Thyroid gland (tissue), 4 donors: ENCODE data around the gene RYR2. TPM values are rescaled to one million over a fixed set of nuclear protein-coding genes. Genes with fewer than 3 reads are reported as not detected.

ENCODE experiments used
- DNase-seq, 2 donors: peaks; one replicate each; pipeline ENCODE4 v3.0.0-alpha.2; 2019
- H3K27ac ChIP-seq, 3 donors: fragments of 200-600 bp; sonication (generic); 1 replicate in 2 of 3; 2 replicates in 1 of 3; pipeline ENCODE4 v1.5.1; 2016 to 2019; ENCODE audit warnings: mild to moderate bottlenecking in 1 of 3, moderate library complexity in 1 of 3
- H3K27me3 ChIP-seq: fragments of 200-600 bp; sonication (generic); one replicate; pipeline ENCODE4 v1.5.1; 2019
- H3K36me3 ChIP-seq, 2 donors: fragments of 200-600 bp; sonication (generic); one replicate each; pipeline ENCODE4 v1.5.1; 2016 to 2019
- H3K4me1 ChIP-seq, 2 donors: fragments of 200-600 bp; sonication (generic); one replicate each; pipeline ENCODE4 v1.5.1; 2017 to 2019
- H3K4me3 ChIP-seq, 3 donors: fragments of 200-600 bp; sonication (generic); replicated peaks in 1 of 3; 1 replicate in 2 of 3; 2 replicates in 1 of 3; pipeline ENCODE4 v1.5.1; 2016; ENCODE audit warnings: mild to moderate bottlenecking in 1 of 3
- H3K9me3 ChIP-seq: fragments of 200-600 bp; sonication (generic); one replicate; pipeline ENCODE4 v1.5.1; 2017
- CTCF ChIP-seq, 6 experiments: fragments of 200-600 bp in 3 of 6; fragments of 450-650 bp in 3 of 6; sonication (generic) in 3 of 6; IDR thresholded peaks; one replicate each; pipeline ENCODE4 v1.5.1; 2016 to 2019; ENCODE audit warnings: antibody characterized with exemption in 6 of 6, mild to moderate bottlenecking in 2 of 6, inconsistent platforms in 1 of 6, moderate library complexity in 1 of 6
- POLR2A ChIP-seq, 2 donors: fragments of 450-650 bp; IDR thresholded peaks; one replicate each; pipeline ENCODE4 v1.6.1; 2017; ENCODE audit warnings: antibody characterized with exemption in 2 of 2, mild to moderate bottlenecking in 2 of 2, moderate library complexity in 1 of 2
- WGBS, 2 donors: methylation state at CpG; one replicate each; pipeline ENCODE4 v1.1.5; 2017; 5-methylcytosine and 5-hydroxymethylcytosine counted together
- intact Hi-C: fragments of 100-400 bp; cut with DNase I; formaldehyde crosslinking; loops from one replicate; pipeline ENCODE4 v1.15.1; 2023
- total RNA-seq, 4 donors: library from RNA; depleted of rRNA; stranded (reverse); fragments of >200 nt; gene quantifications; one replicate each; pipeline ENCODE4 v1.2.3, GENCODE V29; 2016

RYR2 gene
- total RNA-seq, 4 donors from 2014 or later = 6.6 to 31.8 (median 28.2) TPM

- intact Hi-C loops = no loop called here
- Histone ChIP-seq H3K4me3 (no peak overlapping the region), H3K36me3 (no peaks in the 10 kb centered on the region), H3K4me1 (no peaks in the 10 kb centered on the region), H3K27me3 (no peaks in the 10 kb centered on the region), H3K27ac (no peak overlapping the region), H3K9me3 (no peaks in the 10 kb centered on the region)
- TF ChIP-seq POLR2A (IDR thresholded peaks at IDR 0.05) (no peak), CTCF (IDR thresholded peaks at IDR 0.05) (no peak)
- WGBS, 2 donors = 92 to 96% methylated on average over 3 of the region's 3 CpGs
- DNase-seq = no peak
Measured at GRCh38 chr1:237525102-237525501, 483.1 kb downstream of the RYR2 start.

- Histone ChIP-seq H3K9me3 (no peaks in the 10 kb centered on the region), H3K4me3 (no peak overlapping the region), H3K4me1 (no peaks in the 10 kb centered on the region), H3K27me3 (no peaks in the 10 kb centered on the region), H3K36me3 (no peaks in the 10 kb centered on the region), H3K27ac (no peak overlapping the region)
- 73 to 98% methylated on average over 4 of the region's 4 CpGs for WGBS, 2 donors
- TF ChIP-seq CTCF (IDR thresholded peaks at IDR 0.05) (no peak), POLR2A (IDR thresholded peaks at IDR 0.05) (no peak)
- intact Hi-C loops = no loop called here
- DNase-seq = no peak
Measured at GRCh38 chr1:237527761-237528160, 485.8 kb downstream of the RYR2 start.

- Histone ChIP-seq H3K27me3 (no peaks in the 10 kb centered on the region), H3K4me1 (no peaks in the 10 kb centered on the region), H3K27ac (no peak overlapping the region), H3K9me3 (no peaks in the 10 kb centered on the region), H3K4me3 (no peak overlapping the region), H3K36me3 (no peaks in the 10 kb centered on the region)
- intact Hi-C loops = no loop called here
- whole genome bisulfite sequencing, 2 donors = 89 to 90% methylated on average over 2 of the region's 2 CpGs
- no peak for DNase-seq
- TF ChIP-seq CTCF (IDR thresholded peaks at IDR 0.05) (no peak), POLR2A (IDR thresholded peaks at IDR 0.05) (no peak)
Measured at GRCh38 chr1:237528545-237528944, 486.6 kb downstream of the RYR2 start.

GRCh38 chr1:237539055-237539454 lies 497.1 kb downstream of the RYR2 start:
- Histone ChIP-seq H3K36me3 (no peaks in the 10 kb centered on the region), H3K27me3 (no peaks in the 10 kb centered on the region), H3K27ac (no peak overlapping the region), H3K4me3 (no peak overlapping the region), H3K9me3 (no peaks in the 10 kb centered on the region), H3K4me1 (no peaks in the 10 kb centered on the region)
- no peak for DNase-seq
- WGBS, 2 donors = 96 to 98% methylated on average over 2 of the region's 2 CpGs
- TF ChIP-seq CTCF (IDR thresholded peaks at IDR 0.05) = no peak
- no peak for TF ChIP-seq POLR2A (IDR thresholded peaks at IDR 0.05)
- intact Hi-C loops = no loop called here

- Histone ChIP-seq H3K27me3 (no peaks in the 10 kb centered on the region), H3K4me3 (no peak overlapping the region), H3K36me3 (no peaks in the 10 kb centered on the region), H3K4me1 (no peaks in the 10 kb centered on the region), H3K27ac (no peak overlapping the region), H3K9me3 (no peaks in the 10 kb centered on the region)
- WGBS, 2 donors = 77 to 86% methylated on average over 5 of the region's 5 CpGs
- TF ChIP-seq CTCF (IDR thresholded peaks at IDR 0.05) (no peak), POLR2A (IDR thresholded peaks at IDR 0.05) (no peak)
- no peak for DNase-seq
- intact Hi-C loops = no loop called here
Measured at GRCh38 chr1:237542525-237543418, 500.8 kb downstream of the RYR2 start.
